OCI-LY1 (cell line): ENCODE measurements around the gene MED1.

Source experiments
- EZH2 ChIP-seq: fragments of 200-600 bp; sonication (generic), shearing (Covaris generic); IDR thresholded peaks from 2 replicates; pipeline ENCODE4 v1.8.0; 2017; ENCODE audit warnings: borderline replicate concordance, mixed run types, mild to moderate bottlenecking, antibody characterized with exemption, low read length, moderate library complexity, mixed read lengths
- TF ChIP-seq, protein P1 (sequence below): fragments of 200-600 bp; sonication (generic), shearing (Covaris generic); IDR thresholded peaks from 2 replicates; pipeline ENCODE4 v1.5.1; 2017; ENCODE audit warnings: mild to moderate bottlenecking, antibody characterized with exemption, low read length, moderate library complexity, mixed read lengths

DNA sequence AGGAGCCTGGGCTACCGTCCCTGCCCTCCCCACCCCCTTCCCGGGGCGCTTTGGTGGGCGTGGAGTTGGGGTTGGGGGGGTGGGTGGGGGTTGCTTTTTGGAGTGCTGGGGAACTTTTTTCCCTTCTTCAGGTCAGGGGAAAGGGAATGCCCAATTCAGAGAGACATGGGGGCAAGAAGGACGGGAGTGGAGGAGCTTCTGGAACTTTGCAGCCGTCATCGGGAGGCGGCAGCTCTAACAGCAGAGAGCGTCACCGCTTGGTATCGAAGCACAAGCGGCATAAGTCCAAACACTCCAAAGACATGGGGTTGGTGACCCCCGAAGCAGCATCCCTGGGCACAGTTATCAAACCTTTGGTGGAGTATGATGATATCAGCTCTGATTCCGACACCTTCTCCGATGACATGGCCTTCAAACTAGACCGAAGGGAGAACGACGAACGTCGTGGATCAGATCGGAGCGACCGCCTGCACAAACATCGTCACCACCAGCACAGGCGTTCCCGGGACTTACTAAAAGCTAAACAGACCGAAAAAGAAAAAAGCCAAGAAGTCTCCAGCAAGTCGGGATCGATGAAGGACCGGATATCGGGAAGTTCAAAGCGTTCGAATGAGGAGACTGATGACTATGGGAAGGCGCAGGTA is 11.0 kb upstream of the MED1 start:
- TF ChIP-seq, protein P1, sequence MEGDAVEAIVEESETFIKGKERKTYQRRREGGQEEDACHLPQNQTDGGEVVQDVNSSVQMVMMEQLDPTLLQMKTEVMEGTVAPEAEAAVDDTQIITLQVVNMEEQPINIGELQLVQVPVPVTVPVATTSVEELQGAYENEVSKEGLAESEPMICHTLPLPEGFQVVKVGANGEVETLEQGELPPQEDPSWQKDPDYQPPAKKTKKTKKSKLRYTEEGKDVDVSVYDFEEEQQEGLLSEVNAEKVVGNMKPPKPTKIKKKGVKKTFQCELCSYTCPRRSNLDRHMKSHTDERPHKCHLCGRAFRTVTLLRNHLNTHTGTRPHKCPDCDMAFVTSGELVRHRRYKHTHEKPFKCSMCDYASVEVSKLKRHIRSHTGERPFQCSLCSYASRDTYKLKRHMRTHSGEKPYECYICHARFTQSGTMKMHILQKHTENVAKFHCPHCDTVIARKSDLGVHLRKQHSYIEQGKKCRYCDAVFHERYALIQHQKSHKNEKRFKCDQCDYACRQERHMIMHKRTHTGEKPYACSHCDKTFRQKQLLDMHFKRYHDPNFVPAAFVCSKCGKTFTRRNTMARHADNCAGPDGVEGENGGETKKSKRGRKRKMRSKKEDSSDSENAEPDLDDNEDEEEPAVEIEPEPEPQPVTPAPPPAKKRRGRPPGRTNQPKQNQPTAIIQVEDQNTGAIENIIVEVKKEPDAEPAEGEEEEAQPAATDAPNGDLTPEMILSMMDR, result no peak
- TF ChIP-seq EZH2, result no peak
